Retinal pigment epithelial cell (primary cell): ENCODE results near the gene NR2C2.

ENCODE experiments used
- DNase-seq: peaks from one replicate; pipeline ENCODE4 v3.0.0-alpha.2; 2010; ENCODE audit warnings: low read depth
- H3K4me3 ChIP-seq: 2 replicates; pipeline ENCODE4 v1.5.1; 2011; ENCODE audit warnings: mild to moderate bottlenecking, low read length, control low read depth, moderate library complexity
- TF ChIP-seq, protein P1 (sequence below): conservative IDR thresholded peaks from 2 replicates; pipeline ENCODE4 v1.5.1; 2011; ENCODE audit warnings: low read depth, low read length, control low read depth, inconsistent platforms

The NR2C2 gene

DNA sequence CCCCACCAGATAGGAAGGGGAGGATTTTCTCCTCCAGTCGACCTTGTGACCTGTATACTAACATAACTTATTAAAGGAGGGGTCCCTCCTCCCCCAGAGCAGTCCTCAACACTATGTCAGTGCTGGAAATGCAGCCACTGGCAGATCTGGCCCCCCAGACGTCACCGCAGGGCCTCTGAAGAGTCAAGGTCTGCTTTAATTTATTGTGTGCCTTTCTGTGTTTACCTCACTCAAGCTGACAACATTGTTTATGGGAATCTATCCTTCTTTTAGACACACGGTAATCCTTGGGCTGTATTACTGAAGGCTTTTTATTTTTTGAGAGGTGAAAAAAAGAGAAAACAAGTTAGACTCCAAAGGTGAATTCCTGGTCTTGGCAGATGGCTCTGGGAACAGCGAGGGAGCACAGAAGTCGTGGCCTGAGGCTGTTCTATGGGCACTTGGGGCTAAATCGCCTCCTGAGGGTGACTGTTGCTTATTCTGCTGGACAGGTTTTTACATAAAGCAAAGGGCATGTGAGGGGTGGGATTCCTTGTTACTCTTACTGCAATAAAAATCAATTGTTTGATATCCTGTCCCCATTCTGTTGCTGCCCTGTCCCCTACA lies 13.5 kb upstream of the NR2C2 start:
- TF ChIP-seq, protein P1, sequence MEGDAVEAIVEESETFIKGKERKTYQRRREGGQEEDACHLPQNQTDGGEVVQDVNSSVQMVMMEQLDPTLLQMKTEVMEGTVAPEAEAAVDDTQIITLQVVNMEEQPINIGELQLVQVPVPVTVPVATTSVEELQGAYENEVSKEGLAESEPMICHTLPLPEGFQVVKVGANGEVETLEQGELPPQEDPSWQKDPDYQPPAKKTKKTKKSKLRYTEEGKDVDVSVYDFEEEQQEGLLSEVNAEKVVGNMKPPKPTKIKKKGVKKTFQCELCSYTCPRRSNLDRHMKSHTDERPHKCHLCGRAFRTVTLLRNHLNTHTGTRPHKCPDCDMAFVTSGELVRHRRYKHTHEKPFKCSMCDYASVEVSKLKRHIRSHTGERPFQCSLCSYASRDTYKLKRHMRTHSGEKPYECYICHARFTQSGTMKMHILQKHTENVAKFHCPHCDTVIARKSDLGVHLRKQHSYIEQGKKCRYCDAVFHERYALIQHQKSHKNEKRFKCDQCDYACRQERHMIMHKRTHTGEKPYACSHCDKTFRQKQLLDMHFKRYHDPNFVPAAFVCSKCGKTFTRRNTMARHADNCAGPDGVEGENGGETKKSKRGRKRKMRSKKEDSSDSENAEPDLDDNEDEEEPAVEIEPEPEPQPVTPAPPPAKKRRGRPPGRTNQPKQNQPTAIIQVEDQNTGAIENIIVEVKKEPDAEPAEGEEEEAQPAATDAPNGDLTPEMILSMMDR = no peak
- no peak overlapping the region for H3K4me3 ChIP-seq

DNA sequence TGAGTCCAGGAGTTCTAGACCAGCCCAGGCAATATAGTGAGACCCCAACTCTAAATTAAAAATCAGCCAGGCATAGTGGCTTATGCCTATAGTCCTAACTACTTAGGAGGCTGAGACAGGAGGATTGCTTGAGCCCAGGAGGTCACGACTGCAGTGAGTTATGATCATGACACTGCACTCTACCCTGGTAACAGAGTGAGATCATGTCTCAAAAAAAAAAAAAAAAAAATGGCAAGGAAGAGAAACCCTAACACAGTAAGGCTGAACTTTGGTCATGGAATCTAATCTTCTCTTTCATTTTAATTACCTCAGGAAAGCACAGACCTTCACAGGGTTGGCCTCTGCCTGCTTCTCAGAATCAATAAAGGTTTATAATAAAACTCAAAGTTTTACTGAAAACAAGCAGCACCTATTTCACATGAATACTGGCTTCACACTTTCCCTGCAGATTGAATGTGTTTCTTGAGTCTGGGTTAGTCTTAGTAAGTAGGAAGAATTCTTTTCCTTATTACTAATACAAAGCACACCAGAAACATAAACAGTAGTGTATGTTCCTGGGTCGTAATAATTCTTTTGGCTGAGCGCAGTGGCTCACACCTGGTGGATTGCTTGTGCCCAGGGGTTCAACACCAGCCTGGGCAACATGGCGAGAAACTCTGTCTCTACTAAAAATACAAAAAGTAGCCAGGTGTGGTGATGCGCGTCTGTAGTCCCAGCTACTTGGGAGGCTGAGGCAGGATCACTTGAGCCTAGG lies 11.6 kb upstream of the NR2C2 start:
- TF ChIP-seq, protein P1 = no peak
- no peak for DNase-seq
- no peak overlapping the region for H3K4me3 ChIP-seq

More for the DNA sequence above, 13.5 kb upstream of the NR2C2 start:
- DNase-seq = no peak

DNA sequence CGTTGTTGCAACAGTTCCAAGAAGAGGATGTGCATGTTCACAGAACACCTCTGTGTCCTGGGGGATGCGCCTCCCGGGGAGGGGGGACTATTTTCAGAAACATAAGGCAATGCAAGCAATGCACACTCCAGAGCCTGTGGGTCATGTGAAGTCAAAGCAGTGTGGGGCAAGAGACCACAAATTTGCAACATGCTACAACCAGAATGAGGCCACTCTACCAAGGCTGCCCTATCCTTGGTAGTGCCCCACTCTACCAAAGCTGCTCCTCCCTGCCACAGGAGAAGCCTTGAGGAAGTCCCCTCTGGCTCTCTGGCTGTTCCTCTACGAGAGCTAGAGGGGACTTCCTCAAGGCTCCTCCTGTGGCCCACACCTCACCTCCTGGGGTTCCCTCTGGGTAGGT lies 8.4 kb upstream of the NR2C2 start:
- TF ChIP-seq, protein P1 = no peak
- DNase-seq = no peak
- no peak overlapping the region for H3K4me3 ChIP-seq

DNA sequence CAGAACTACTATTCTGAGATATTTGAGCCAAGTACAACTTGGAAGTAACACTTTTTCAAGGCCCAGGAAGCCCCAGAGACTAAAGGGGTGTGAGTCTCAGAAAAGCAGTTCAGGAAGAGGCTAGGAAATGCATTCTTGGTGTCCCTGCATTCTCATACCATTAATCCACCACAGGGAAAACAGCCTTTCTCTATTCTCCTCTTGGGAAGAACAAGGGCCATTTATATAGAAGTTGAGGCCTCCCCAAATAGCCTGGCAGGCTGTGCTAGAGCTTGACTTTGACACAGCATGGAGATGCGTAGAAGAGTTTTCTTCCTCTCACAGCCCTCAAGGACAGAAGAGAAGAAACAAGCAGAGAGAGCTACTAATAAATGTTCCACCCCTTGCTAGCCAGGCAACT lies 5.5 kb upstream of the NR2C2 start:
- TF ChIP-seq, protein P1 = no peak
- DNase-seq = no peak
- H3K4me3 ChIP-seq = no peak overlapping the region

DNA sequence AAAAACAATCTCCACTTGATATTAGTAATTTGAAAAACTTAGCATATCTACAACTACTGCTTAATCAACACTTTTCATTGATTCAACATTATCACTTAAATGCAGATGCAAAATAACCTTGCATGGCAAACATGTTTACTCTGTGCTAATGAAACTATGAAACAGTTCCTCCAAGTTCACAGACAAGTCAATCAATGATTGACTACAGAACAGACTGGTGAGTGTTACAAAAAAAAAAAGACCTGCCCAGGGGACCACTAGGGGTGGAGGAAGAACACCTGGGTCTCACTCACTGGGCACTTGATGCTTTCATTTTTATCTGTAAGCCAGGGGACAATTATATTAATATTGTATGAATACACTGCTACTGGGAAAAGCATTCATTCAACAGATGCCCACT lies 4.3 kb upstream of the NR2C2 start:
- DNase-seq = no peak
- no peak overlapping the region for H3K4me3 ChIP-seq
- TF ChIP-seq, protein P1 = no peak

DNA sequence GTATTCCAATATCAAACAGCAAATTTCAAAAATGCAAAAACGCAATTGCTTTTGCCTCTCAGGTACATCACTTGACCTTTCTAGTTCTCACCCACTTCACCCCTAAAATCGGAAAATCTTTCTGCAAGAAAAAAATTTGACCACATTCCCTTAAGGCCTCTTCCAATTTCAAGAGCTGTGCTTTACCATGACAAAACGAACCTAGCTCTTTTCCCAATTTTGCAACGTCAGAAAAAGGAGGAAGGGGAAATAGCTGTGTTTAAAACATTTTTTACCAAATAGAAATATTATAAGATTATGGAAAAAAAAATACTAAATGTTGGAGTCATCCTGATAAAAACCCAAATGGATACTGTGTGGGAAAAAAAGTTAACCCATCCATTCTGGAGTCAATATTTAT lies 1.1 kb upstream of the NR2C2 start:
- DNase-seq = no peak
- H3K4me3 ChIP-seq = peak overlapping the region; percentile 83
- TF ChIP-seq, protein P1 = no peak

DNA sequence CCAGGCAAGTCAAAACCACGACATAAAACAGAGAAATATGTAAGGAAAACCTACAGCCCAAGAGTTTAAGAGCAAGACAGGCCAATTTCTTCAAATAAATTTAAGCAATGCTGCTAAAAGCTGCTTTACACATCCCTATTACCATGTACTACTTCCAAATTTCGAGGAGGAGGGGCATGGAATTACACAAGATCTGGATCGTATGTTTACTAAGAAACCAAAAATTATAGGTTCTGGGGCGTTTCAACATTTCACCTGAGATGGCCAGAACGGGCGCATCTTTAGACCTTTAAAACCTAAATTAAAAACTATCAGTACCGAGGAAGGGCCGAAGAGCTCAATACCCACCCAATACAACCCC lies 664 bp upstream of the NR2C2 start:
- peak overlapping the region; percentile 83 for H3K4me3 ChIP-seq
- TF ChIP-seq, protein P1 = no peak
- DNase-seq = no peak
